Measurements from ENCODE around the gene TP53I13.
"Not testable (repeated sequence)": the region's sequence is repeated elsewhere in the genome, so short reads cannot be mapped to it uniquely, and the experiment has no call there.

TP53I13 gene

DNA sequence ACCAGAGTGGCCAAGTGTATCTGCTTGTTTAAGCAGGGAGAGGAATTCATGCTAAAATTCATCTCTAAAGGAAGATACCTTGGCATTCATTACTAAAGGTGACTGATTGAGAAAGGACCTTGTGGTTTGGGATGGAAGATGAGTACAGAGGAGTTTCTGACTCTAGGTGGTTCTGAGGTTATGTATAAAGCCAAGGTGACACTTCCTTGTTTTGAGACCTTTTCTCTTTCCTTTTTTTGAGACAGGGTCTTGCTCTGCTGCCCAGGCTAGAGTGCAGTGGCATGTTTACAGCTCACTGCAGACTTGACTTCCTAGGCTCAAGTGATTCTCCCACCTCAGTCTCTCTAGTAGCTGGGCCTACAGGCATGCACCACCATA lies 10.8 kb upstream of the TP53I13 start:
- TF ChIP-seq, protein P1, sequence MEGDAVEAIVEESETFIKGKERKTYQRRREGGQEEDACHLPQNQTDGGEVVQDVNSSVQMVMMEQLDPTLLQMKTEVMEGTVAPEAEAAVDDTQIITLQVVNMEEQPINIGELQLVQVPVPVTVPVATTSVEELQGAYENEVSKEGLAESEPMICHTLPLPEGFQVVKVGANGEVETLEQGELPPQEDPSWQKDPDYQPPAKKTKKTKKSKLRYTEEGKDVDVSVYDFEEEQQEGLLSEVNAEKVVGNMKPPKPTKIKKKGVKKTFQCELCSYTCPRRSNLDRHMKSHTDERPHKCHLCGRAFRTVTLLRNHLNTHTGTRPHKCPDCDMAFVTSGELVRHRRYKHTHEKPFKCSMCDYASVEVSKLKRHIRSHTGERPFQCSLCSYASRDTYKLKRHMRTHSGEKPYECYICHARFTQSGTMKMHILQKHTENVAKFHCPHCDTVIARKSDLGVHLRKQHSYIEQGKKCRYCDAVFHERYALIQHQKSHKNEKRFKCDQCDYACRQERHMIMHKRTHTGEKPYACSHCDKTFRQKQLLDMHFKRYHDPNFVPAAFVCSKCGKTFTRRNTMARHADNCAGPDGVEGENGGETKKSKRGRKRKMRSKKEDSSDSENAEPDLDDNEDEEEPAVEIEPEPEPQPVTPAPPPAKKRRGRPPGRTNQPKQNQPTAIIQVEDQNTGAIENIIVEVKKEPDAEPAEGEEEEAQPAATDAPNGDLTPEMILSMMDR (IDR thresholded peaks at IDR 0.05) = no peak
- H3K27ac ChIP-seq = no peak overlapping the region
- H3K4me3 ChIP-seq (ENCODE audit: low read depth in 1 of 2, low read length in 1 of 2) = no peak overlapping the region
- no peaks in the 10 kb centered on the region for H3K9me3 ChIP-seq
- H3K36me3 ChIP-seq = no peaks in the 10 kb centered on the region
- H3K4me1 ChIP-seq (ENCODE audit: control insufficient read depth in 1 of 2, insufficient read depth in 1 of 2, low read depth in 1 of 2, low read length in 1 of 2) = no peaks in the 10 kb centered on the region
- H3K27me3 ChIP-seq = peaks cover 9% of the 10 kb centered on the region

DNA sequence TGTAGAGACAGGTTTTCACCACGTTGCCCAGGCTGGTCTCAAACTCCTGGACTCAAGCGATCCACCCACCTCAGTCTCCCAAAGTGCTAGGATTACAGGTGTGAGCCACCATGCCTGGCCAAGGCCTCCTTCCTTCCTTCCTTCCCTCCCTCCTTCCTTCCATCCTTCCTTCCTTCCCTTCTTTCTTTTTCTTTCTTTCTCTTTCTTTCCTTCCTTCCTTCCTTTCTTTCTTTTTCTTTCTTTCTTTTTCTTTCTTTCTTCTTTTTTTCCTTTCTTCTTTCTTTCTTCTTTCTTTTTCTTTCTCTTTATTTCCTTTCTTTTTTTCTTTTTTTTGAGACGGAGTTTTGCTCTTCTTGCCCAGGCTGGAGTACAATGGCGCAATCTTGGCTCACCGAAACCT lies 10.4 kb upstream of the TP53I13 start:
- H3K4me1 ChIP-seq (ENCODE audit: control insufficient read depth in 1 of 2, insufficient read depth in 1 of 2, low read depth in 1 of 2, low read length in 1 of 2); H3K4me3 ChIP-seq (ENCODE audit: low read depth in 1 of 2, low read length in 1 of 2); H3K36me3 ChIP-seq; H3K27ac ChIP-seq; H3K9me3 ChIP-seq; H3K27me3 ChIP-seq: not testable (repeated sequence)

DNA sequence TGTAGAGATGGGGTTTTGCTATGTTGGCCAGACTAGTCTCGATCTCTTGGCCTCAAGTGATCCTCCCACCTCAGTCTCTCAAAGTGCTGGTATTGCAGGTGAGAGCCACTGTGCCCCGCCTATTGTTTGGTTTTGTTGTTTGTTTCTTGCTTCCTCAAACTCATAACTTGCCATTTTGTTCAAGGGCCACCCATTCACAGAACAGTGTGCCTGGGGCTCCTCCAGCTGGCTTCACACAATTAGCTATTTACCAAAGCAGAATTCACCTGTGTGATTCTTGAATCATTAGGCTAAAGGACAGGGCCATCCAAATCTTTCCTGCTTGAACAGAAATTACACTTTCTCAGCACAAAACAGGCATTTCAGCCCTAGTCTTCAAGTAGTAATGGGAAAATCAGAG lies 8.9 kb upstream of the TP53I13 start:
- TF ChIP-seq, protein P1 (IDR thresholded peaks at IDR 0.05) = no peak

DNA sequence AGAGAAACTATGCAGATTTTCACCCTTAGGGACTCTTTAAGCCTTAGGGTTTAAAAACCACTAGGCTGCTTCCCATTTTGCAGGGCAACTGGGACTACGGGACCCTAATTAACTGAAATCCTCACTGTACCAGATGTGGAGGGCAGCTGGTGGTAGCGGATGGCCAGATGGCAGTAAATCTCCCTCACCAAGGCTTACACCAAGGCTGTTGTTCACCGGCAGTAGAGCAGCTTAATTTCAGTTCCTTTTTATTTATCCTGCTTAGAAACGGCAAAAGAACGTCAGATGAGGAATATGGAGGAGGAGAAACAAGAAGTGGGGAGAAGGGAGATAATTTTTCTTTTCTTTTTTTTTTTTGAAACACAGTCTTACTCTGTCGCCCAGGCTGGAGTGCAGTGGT lies 8.2 kb upstream of the TP53I13 start:
- no peak overlapping the region for H3K27ac ChIP-seq
- no peak overlapping the region for H3K4me3 ChIP-seq (ENCODE audit: low read depth in 1 of 2, low read length in 1 of 2)
- H3K9me3 ChIP-seq = no peaks in the 10 kb centered on the region
- TF ChIP-seq, protein P1 (IDR thresholded peaks at IDR 0.05) = no peak
- H3K27me3 ChIP-seq = peaks cover 20% of the 10 kb centered on the region
- no peaks in the 10 kb centered on the region for H3K36me3 ChIP-seq
- peaks cover 0 to under 1% of the 10 kb centered on the region in 2 experiments for H3K4me1 ChIP-seq (ENCODE audit: control insufficient read depth in 1 of 2, insufficient read depth in 1 of 2, low read depth in 1 of 2, low read length in 1 of 2)

More for the DNA sequence above, 8.9 kb upstream of the TP53I13 start:
- no peaks in the 10 kb centered on the region for H3K9me3 ChIP-seq
- no peaks in the 10 kb centered on the region for H3K4me1 ChIP-seq (ENCODE audit: control insufficient read depth in 1 of 2, insufficient read depth in 1 of 2, low read depth in 1 of 2, low read length in 1 of 2)
- H3K27ac ChIP-seq = no peak overlapping the region
- H3K4me3 ChIP-seq (ENCODE audit: low read depth in 1 of 2, low read length in 1 of 2) = no peak overlapping the region
- no peaks in the 10 kb centered on the region for H3K36me3 ChIP-seq
- H3K27me3 ChIP-seq = peaks cover 13% of the 10 kb centered on the region

DNA sequence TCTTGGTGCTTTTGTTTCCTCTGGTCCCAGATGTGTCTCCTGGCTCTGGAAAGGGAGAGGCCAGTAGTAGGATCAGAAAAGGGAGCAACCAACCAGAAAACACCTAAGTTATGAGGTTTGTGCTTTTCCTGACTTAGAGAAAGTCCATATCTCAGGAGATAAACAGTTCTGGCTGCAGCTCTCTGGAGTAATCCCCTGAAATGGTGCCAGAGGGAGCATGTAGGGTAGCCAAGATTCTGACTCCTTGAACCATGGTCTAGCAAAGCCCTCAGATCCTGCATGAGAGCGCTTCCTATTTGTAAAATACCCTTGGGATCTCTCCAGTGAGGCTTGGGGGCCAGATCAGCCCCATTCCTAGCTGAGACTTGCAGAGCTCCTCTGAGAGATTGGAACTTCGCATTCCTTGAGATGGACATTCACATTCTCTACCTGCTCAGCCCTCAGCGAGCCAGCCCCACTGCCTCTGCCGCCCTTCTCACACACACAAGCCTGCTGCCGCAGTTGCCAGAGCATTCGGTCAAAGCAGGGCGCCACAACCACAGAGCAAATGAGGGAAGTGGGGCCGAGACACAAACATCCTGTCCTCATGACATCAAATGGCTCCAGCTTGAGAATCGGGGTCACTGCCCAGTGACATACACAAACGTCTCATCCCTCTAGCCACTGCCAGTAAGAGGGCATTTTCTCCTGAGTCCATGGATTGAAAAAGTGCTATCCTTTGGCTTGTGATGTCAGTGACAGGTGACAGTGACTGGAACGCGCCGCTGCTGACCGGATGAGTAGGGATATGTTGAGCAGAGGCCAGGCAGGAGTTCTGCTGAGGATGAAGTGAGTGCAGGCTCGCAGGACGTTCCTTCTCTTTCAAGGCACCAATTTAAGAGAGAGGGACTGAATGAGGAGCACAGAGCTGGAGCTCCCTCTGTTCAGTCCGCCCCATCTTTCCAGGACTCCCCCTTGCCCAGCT lies 6.7 kb upstream of the TP53I13 start:
- Histone ChIP-seq H3K27me3 (peaks cover 35% of the 10 kb centered on the region), H3K4me3 (ENCODE audit: low read depth in 1 of 2, low read length in 1 of 2) (no peak overlapping the region), H3K36me3 (no peaks in the 10 kb centered on the region), H3K27ac (no peak overlapping the region), H3K4me1 (ENCODE audit: control insufficient read depth in 1 of 2, insufficient read depth in 1 of 2, low read depth in 1 of 2, low read length in 1 of 2) (peaks cover 14 to 16% of the 10 kb centered on the region in 2 experiments), H3K9me3 (no peaks in the 10 kb centered on the region)
- TF ChIP-seq, protein P1 (IDR thresholded peaks at IDR 0.05) = no peak

DNA sequence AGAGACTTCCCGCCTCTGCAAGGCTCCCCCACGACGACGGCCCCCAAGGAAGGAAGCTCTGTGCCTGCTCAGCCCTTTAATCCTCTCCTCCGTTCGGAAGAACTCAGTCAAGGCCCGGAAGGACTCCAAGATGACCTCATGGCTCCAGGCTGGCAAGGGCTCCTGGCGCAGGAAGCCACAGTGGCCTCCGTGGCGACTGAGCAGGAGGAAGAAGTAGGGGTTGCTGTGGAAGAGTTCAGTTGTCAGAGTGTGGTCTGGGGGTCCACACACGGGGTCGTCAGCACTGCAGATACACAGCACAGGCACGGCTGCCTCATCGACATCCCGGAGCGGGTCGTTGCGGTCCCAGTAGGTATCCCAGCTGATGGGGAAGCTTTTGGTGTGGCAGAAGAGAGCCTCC lies 5.9 kb upstream of the TP53I13 start:
- no peak overlapping the region for H3K4me3 ChIP-seq (ENCODE audit: low read depth in 1 of 2, low read length in 1 of 2)
- peaks cover 43% of the 10 kb centered on the region for H3K27me3 ChIP-seq
- H3K27ac ChIP-seq = no peak overlapping the region
- H3K36me3 ChIP-seq = no peaks in the 10 kb centered on the region
- no peaks in the 10 kb centered on the region for H3K9me3 ChIP-seq
- H3K4me1 ChIP-seq (ENCODE audit: control insufficient read depth in 1 of 2, insufficient read depth in 1 of 2, low read depth in 1 of 2, low read length in 1 of 2) = peaks cover 20 to 23% of the 10 kb centered on the region in 2 experiments
- TF ChIP-seq, protein P1 (IDR thresholded peaks at IDR 0.05) = no peak
